GM19397 (cell line): ENCODE results near the gene R3HCC1L.
"Not testable (repeated sequence)": the region's sequence is repeated elsewhere in the genome, so short reads cannot be mapped to it uniquely, and the experiment has no call there.

Experiments
- ATAC-seq: cut with Tn5 transposase; IDR thresholded peaks from one replicate; pipeline ENCODE4 v1.9.1; 2021; ENCODE audit warnings: mild to moderate bottlenecking, moderate library complexity; ENCODE audit not compliant: unreplicated experiment

Gene R3HCC1L

DNA sequence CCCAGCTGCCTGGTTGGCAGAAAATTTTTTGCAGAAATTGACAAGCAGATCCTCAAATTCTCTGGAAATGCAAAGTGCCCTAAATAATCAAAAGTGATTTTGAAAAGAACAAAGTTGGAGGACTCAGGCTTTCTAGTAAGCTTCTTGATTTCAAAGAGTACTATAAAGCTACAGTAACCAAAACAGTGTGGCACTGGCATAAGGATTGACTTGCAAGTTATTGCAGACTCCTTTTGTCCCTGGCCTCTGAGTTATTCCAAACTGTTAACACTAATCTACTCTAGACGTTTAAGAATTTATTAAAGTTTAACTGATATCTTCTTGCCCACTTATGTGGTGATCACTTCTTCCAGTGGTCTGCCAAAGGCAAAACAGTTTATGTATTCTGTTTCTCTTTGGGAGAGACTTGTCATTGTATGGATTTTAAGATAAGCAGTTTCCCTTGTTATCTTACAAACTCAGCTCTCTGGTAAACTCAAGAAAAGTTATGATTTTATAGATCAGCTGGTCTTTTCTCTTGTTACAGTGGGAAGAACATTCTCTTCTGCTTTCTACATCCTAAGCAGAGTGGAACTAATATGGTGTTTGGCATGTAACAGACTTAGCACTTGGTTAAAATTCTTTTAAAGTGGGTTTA is 92.2 kb downstream of the R3HCC1L start:
- no peak for ATAC-seq

GRCh38 chr10:98227713-98228112 is 93.3 kb downstream of the R3HCC1L start:
- ATAC-seq = not testable (repeated sequence)

DNA sequence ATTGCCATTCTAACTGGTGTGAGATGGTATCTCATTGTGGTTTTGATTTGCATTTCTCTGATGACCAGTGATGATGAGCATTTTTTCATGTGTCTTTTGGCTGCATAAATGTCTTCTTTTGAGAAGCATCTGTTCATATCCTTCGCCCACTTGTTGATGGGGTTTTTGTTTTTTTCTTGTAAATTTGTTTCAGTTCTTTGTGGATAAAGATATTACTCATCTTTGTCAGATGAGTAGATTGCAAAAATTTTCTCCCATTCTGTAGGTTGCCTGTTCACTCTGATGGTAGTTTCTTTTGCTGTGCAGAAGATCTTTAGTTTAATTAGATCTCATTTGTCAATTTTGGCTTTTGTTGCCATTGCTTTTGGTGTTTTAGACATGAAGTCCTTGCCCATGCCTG is 93.8 kb downstream of the R3HCC1L start:
- not testable (repeated sequence) for ATAC-seq

GRCh38 chr10:98231417-98231816 is 97.0 kb downstream of the R3HCC1L start:
- ATAC-seq = no peak

DNA sequence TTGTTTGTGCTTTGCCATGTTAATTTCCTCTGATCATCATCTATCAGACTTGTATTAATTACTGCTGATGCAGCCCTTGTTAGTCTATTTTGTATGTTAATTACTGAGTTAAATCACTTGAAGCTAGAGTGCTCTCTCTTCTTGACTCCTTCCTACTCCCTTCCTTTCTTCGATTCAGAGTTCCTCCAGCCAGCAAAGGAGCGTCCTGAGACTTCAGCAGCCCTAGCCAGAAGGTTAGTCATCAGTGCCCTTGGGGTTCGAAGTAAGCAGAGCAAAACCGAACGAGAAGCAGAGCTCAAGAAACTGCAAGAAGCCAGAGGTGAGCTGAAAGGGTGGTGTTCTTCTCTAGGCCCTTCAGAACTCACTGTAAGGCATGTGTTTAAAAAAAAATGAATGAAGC is 101.4 kb downstream of the R3HCC1L start:
- ATAC-seq = no peak

GRCh38 chr10:98236862-98237261 is 102.4 kb downstream of the R3HCC1L start:
- ATAC-seq = no peak

- ATAC-seq = no peak
Measured at GRCh38 chr10:98238391-98238790, 103.9 kb downstream of the R3HCC1L start.

DNA sequence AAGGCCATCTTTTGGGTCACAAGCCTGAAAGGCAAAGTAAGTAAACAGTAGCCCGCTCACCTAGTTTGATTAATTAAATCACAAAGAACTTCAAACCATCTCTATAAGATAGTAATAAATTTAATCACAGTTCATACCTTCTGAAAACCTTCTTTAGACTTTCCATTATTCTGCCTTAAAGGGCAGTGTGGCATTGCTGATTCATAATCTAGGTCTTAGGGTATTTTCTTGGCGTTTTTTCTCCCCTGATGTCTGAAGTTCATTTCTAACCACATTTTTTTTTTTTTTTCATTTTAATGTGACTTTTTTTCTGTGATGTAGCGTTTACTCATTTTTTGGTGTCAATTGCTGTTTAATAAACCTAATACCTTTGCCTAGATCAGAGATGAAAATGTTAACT is 106.1 kb downstream of the R3HCC1L start:
- no peak for ATAC-seq

- ATAC-seq = no peak
Measured at GRCh38 chr10:98242823-98243222, 108.4 kb downstream of the R3HCC1L start.

DNA sequence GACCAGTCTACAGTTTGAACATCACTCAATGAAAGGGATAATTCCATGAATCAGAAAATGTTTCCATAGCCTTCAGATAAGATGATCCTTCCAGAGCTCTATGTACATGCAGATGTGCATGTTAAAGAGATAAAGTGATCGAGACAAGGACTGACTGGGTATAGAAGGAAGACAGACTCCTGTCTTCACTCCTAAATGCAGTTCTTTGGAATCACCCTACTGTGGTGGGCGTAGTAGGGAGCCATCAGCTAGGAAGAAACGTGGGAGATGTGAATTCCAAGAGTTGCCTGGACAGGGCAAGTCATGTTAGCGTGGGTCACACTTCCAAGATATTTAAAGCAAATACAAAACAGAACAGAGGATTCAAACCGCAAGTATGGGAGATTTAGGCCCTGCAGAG is 109.7 kb downstream of the R3HCC1L start:
- no peak for ATAC-seq

DNA sequence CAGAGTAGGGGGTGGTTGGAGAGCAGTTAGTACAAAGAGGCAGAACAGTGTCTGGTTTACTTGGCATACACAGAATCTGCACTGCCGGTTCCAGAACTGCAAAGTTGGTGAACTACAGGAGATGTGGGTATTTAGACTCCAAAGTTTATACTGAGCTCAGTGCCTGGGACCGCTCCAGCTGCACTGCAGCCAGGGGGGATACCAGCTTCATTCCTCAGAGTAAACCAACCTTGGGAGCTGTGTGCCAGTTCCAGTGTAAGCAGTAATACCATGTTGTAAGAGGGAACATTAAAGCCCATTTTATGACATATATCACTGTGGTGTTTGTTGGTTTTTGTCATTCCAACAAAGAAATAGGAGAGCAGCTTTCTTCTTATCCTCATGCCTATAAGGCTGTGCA is 110.1 kb downstream of the R3HCC1L start:
- ATAC-seq = no peak

GRCh38 chr10:98246911-98247805 is 112.7 kb downstream of the R3HCC1L start:
- ATAC-seq = no peak

DNA sequence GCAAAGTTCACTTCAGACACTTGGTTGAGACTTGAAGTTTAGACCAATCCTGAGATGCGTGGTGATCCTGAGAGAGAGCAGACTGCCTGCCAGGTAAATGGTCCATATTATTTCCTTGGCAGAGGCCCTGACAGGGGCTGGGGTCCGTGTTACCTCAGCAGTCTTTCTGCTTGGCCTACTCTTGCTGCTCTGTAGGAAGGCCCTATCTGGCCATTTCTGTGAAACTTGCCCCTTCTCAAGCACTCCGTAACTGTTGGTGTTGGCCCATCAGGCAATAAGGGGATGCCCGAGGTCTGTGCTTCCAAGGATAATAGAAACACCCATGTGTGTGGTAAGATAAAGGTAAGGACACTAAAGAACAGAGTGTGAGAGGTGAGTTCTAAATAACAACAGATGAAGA is 113.6 kb downstream of the R3HCC1L start:
- no peak for ATAC-seq

DNA sequence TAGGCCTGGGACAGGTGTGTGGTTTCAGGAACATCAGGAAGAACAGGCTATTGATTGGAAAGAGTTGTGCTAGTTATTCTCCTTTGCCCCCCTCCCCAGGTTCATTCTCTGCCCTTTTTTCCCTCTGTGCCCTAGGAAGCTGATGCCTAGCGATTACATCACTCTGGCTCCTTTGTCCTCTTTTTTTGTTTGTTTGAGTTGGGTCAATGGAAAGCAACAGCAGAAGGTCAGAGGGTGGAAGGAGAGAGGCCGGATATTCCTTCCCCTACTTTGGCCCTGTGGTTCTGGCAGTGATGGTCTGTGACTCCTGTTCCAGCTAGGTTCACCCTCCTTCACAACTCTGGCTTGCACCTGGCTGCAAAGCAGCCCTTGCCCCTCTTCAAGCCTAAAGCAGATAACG is 114.7 kb downstream of the R3HCC1L start:
- ATAC-seq = no peak

DNA sequence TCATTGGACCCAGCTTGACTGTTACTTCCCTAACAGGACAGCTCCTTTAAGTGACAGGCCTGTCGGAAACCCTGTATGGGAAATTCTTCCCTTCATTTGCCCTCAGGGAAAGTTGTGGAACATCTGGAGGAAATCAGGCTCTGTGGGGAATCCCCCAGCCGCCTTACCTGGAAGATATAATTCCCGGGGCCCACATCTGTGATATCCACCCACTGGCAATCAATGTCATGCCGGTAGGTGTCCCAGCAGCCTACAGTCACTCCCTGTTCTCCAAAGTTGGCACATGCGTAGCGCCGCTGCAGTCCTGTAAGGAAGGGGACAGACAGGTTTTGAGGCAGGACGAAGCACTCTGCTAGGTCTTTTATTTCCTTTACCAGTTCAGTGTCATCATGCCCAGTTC is 116.9 kb downstream of the R3HCC1L start:
- ATAC-seq = no peak

DNA sequence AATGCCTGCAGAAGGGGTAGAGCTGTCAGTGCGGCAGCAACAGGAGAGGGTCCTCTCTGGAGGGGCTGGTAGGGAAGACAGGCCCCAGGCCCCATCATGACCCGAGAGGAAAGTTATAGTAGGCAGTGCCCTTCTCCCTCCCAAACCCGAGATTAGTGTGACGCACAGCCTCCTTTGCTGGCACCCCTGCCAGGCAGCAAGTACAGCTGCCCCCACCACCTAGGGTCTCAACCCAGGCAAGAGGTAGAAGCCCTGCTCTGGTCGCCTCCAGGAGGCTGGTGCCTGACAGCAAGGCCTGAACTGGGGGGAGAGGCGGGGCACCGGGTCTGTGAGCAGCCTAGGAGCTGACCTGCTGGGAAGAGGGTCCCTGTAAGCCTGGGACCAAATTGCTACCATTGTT is 118.0 kb downstream of the R3HCC1L start:
- no peak for ATAC-seq

DNA sequence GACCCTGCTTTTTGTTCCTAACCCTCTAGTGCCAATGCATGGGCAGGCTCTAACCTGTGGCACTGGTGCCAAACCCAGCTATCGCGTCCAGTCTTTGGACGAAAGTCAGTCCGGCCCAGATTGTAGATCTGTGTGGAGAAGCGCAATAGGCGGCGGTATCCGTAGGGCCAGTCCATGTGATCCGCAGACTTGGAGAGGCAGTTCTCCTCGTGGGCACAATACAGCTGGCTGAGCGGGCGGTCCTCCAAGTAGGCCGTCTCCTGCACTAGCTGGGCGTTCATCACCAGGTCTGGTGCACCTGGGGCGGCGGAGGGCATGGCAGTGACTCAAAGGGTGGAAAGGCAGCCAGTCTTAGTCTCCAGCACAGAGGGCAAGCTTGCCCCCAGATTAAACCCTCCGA is 119.0 kb downstream of the R3HCC1L start:
- ATAC-seq = no peak

- ATAC-seq = no peak
Measured at GRCh38 chr10:98254234-98254974, 119.9 kb downstream of the R3HCC1L start.

- ATAC-seq = no peak
Measured at GRCh38 chr10:98255146-98255877, 120.9 kb downstream of the R3HCC1L start.

DNA sequence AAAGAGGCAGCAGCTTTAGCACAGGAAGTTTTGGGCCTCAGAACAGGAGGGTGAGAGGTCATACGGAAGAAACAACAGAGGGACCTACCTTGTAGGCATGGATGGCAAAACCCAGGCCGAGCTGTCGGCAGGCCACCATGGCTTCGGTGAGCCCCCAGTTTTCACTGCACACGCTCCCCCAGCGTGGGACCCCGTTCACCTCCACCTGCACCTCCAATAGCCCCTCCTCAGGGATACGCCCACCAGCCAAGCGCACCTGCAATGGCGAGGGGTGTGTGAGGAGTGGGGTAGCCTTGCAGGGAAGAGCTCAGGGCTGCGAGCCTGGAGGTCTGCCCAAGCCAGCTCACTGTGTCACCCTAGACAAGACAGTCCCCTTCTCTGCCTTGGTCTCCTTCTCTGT is 122.2 kb downstream of the R3HCC1L start:
- no peak for ATAC-seq

GRCh38 chr10:98257198-98257597 is 122.7 kb downstream of the R3HCC1L start:
- no peak for ATAC-seq
